ENCODE results near the gene ELL2. TPM values are rescaled to one million over a fixed set of nuclear protein-coding genes. Genes with fewer than 3 reads are reported as not detected.

The ELL2 gene
- total and polyA plus RNA-seq, 2 donors = 14.1 to 30.2 TPM

DNA sequence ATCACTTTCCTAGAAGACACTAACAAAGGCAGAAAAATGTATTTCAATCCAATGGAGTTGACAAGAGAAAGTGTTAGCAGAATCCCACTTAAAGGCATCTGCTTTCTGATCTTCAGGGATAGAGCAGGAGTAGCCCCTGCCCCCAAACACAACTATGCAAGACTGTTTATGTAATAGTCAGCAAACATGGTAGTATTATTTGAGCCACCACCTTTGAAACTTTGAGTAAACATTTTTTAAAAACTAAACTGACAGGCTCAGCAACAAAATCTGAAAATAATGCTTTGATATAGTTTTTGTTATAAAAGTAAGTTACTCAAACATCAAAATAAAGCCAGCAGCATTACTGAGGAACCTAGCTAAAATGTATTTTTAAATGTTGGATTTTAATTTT, 4.8 kb downstream of the ELL2 start:
- DNase-seq (ENCODE audit: extremely low spot score) = no peak
- H3K4me3 ChIP-seq (ENCODE audit: low read depth, low read length) = no peak overlapping the region
- no peak overlapping the region for H3K27ac ChIP-seq (ENCODE audit: low read depth)
- H3K36me3 ChIP-seq (ENCODE audit: insufficient read depth) = no peaks in the 10 kb centered on the region
- peaks cover 3% of the 10 kb centered on the region for H3K4me1 ChIP-seq (ENCODE audit: insufficient read depth)

DNA sequence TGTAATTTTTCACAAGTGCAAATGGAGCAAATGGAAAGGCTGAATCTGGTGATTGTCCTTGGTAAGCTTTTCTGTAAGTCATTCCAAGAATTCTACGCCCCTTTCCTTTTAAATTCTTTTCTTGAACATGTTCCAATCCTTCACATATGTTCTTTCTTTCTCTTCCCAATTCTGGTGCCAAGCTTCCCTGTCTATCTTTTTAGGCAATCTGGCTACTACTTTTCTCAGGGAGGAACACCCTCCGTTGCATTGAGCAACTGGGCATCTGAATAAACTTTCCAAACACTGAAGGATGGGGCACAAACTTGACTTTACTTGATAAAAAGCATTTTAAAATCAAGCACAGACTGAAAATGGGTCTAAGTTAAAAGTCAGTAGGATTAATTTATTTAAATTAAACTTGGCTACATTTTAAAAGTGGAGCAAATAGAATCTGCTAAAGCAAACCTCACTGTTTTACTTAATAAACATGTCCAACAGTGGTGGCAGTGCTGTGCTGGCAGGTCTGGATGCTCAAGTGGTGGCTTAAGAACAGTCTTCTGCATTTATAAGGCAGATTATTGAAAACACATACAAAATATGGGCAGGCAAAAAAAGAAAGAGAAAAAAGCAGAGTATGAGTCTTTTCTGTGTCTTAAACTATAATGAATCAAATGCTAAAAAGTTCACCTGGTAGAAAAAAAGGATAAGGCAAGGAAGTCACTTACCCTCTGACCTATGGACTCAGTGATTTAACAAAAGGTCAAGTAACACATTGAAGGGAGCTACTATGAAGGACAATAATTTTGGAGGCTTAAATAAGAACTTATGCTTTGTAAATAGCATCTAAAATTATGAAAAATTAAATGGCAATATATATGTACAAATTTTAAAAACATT, 5.4 kb downstream of the ELL2 start:
- Histone ChIP-seq H3K4me3 (ENCODE audit: low read depth, low read length) (no peak overlapping the region), H3K4me1 (ENCODE audit: insufficient read depth) (peaks cover 3% of the 10 kb centered on the region), H3K36me3 (ENCODE audit: insufficient read depth) (no peaks in the 10 kb centered on the region), H3K27ac (ENCODE audit: low read depth) (no peak overlapping the region)
- WGBS = 33% methylated on average over 2 of the region's 2 CpGs
- no peak for DNase-seq (ENCODE audit: extremely low spot score)

GRCh38 chr5:95954716-95955115, 6.9 kb downstream of the ELL2 start:
- H3K4me3 ChIP-seq (ENCODE audit: low read depth, low read length) = no peak overlapping the region
- peaks cover 3% of the 10 kb centered on the region for H3K4me1 ChIP-seq (ENCODE audit: insufficient read depth)
- no peaks in the 10 kb centered on the region for H3K36me3 ChIP-seq (ENCODE audit: insufficient read depth)
- no peak for DNase-seq (ENCODE audit: extremely low spot score)
- H3K27ac ChIP-seq (ENCODE audit: low read depth) = no peak overlapping the region
- 81% methylated on average over 3 of the region's 3 CpGs for whole genome bisulfite sequencing

DNA sequence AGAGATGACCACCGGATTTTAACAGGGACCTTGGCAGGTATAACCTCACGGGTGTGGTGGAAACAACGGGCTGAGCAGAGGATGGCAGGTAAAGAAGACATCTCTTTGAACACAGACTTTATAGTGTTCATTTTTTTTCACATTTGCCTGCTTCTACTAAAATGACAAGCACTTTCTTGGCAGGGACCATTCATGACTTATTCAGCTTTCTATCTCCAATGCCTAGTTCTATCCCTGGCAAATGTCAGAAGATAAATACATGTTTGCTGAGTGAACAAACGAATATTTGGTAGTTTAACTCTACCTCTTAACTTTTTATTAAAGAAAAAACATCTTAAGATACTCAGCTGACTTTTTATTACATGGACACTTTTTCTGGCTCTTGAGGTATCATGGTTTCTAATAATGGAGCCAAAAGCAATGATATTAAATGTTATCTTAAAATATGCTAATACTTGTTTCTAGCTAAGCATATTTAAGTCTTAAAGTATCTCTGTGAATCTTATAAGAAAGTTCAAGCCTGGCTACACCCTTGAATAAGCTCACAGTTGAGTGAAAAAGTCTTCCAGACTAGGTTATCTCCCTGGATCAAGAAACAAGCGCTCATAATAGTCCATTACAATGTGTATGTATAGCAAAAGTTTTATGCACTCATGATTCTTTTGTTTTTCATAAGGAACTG, 8.5 kb downstream of the ELL2 start:
- no peak overlapping the region for H3K4me3 ChIP-seq (ENCODE audit: low read depth, low read length)
- no peak for DNase-seq (ENCODE audit: extremely low spot score)
- WGBS = 80% methylated on average over 5 of the region's 5 CpGs
- no peaks in the 10 kb centered on the region for H3K36me3 ChIP-seq (ENCODE audit: insufficient read depth)
- H3K4me1 ChIP-seq (ENCODE audit: insufficient read depth) = peaks cover 2% of the 10 kb centered on the region
- H3K27ac ChIP-seq (ENCODE audit: low read depth) = no peak overlapping the region

GRCh38 chr5:95951916-95952315, 9.7 kb downstream of the ELL2 start:
- H3K36me3 ChIP-seq (ENCODE audit: insufficient read depth) = no peaks in the 10 kb centered on the region
- no peak for DNase-seq (ENCODE audit: extremely low spot score)
- peaks cover 2% of the 10 kb centered on the region for H3K4me1 ChIP-seq (ENCODE audit: insufficient read depth)
- no peak overlapping the region for H3K4me3 ChIP-seq (ENCODE audit: low read depth, low read length)
- WGBS = 95% methylated on average over 4 of the region's 4 CpGs
- no peak overlapping the region for H3K27ac ChIP-seq (ENCODE audit: low read depth)

GRCh38 chr5:95949810-95950209, 11.8 kb downstream of the ELL2 start:
- no peak overlapping the region for H3K27ac ChIP-seq (ENCODE audit: low read depth)
- peaks cover 3% of the 10 kb centered on the region for H3K4me1 ChIP-seq (ENCODE audit: insufficient read depth)
- no peak for DNase-seq (ENCODE audit: extremely low spot score)
- WGBS = 80% methylated on average over 1 of the region's 1 CpG
- no peaks in the 10 kb centered on the region for H3K36me3 ChIP-seq (ENCODE audit: insufficient read depth)
- no peak overlapping the region for H3K4me3 ChIP-seq (ENCODE audit: low read depth, low read length)

DNA sequence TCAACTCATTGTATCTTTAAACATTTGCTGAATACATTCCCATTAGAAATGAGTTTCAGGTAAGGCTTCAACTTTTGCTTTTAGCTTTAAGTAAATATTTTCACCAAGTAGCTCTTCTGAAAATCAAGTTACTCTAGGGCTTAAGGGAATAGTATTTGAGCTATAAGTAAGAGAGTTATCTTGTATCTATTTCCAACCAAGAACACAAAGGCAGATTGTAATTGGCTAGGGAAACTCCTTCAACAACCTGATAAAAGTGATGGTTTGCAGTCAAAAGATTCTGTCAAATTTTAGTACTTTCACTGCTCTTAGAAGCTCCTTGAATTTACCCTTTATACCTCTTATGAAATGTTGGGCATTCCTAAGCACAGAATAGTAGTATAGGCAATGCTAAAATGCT, 13.0 kb downstream of the ELL2 start:
- H3K4me3 ChIP-seq (ENCODE audit: low read depth, low read length) = no peak overlapping the region
- no peak overlapping the region for H3K27ac ChIP-seq (ENCODE audit: low read depth)
- peaks cover 3% of the 10 kb centered on the region for H3K4me1 ChIP-seq (ENCODE audit: insufficient read depth)
- DNase-seq (ENCODE audit: extremely low spot score) = no peak
- H3K36me3 ChIP-seq (ENCODE audit: insufficient read depth) = no peaks in the 10 kb centered on the region

GRCh38 chr5:95946451-95946850, 15.2 kb downstream of the ELL2 start:
- Histone ChIP-seq H3K4me3 (ENCODE audit: low read depth, low read length) (no peak overlapping the region), H3K36me3 (ENCODE audit: insufficient read depth) (no peaks in the 10 kb centered on the region), H3K4me1 (ENCODE audit: insufficient read depth) (peaks cover 3% of the 10 kb centered on the region), H3K27ac (ENCODE audit: low read depth) (no peak overlapping the region)
- no peak for DNase-seq (ENCODE audit: extremely low spot score)
- 98% methylated on average over 1 of the region's 1 CpG for WGBS

DNA sequence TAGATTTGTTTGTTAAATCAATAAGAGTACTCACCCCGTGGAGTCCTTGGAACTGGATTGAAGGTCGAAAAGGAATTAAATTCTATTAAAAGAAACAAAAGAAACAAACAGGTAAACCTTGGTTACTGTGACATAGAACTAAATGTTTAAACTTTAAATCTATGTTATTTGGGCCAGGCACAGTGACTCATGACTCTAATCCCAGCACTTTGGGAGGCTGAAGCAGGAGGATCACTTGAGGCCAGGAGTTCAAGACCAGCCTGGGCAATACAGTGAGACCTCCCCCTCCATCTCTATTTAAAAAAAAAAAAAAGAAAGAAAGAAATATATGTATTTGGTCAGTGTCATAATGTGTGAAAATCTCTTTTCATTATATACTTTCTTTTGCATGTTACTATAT, 18.7 kb downstream of the ELL2 start:
- 88% methylated on average over 2 of the region's 2 CpGs for WGBS
- no peak overlapping the region for H3K4me3 ChIP-seq (ENCODE audit: low read depth, low read length)
- peaks cover 3% of the 10 kb centered on the region for H3K4me1 ChIP-seq (ENCODE audit: insufficient read depth)
- no peak for DNase-seq (ENCODE audit: extremely low spot score)
- H3K36me3 ChIP-seq (ENCODE audit: insufficient read depth) = no peaks in the 10 kb centered on the region
- H3K27ac ChIP-seq (ENCODE audit: low read depth) = no peak overlapping the region

- 94% methylated on average over 2 of the region's 2 CpGs for WGBS
- Histone ChIP-seq H3K36me3 (ENCODE audit: insufficient read depth) (no peaks in the 10 kb centered on the region), H3K4me3 (ENCODE audit: low read depth, low read length) (no peak overlapping the region), H3K4me1 (ENCODE audit: insufficient read depth) (peaks cover 3% of the 10 kb centered on the region), H3K27ac (ENCODE audit: low read depth) (no peak overlapping the region)
- no peak for DNase-seq (ENCODE audit: extremely low spot score)
Observed at GRCh38 chr5:95942414-95942813, 19.2 kb downstream of the ELL2 start.

GRCh38 chr5:95941756-95942155, 19.9 kb downstream of the ELL2 start:
- no peak for DNase-seq (ENCODE audit: extremely low spot score)
- Histone ChIP-seq H3K4me3 (ENCODE audit: low read depth, low read length) (no peak overlapping the region), H3K27ac (ENCODE audit: low read depth) (no peak overlapping the region), H3K4me1 (ENCODE audit: insufficient read depth) (peaks cover 3% of the 10 kb centered on the region), H3K36me3 (ENCODE audit: insufficient read depth) (no peaks in the 10 kb centered on the region)

GRCh38 chr5:95940758-95941682, 20.6 kb downstream of the ELL2 start:
- H3K4me3 ChIP-seq (ENCODE audit: low read depth, low read length) = no peak overlapping the region
- no peaks in the 10 kb centered on the region for H3K4me1 ChIP-seq (ENCODE audit: insufficient read depth)
- no peak for DNase-seq (ENCODE audit: extremely low spot score)
- H3K27ac ChIP-seq (ENCODE audit: low read depth) = no peak overlapping the region
- 53% methylated on average over 3 of the region's 3 CpGs for whole genome bisulfite sequencing
- no peaks in the 10 kb centered on the region for H3K36me3 ChIP-seq (ENCODE audit: insufficient read depth)

DNA sequence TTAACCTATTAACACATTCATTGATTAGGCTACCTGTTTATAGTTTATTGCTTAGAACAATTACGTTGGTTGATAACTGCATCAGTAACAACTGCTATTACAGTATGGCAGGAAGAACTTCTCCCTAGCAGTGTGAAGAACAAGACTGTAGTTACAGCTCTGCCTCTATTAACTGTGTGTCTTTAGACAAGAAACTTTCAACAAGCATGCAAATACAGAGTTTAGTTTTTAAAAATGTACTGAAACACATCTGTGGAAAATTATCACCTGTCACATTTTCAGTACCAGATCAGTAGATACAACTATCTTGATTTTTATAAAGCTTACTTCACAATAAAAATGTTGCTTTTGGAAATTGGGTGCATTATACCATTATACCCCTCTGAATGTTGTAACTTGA, 22.2 kb downstream of the ELL2 start:
- WGBS = 94% methylated on average over 1 of the region's 1 CpG

More for the DNA sequence above, 22.2 kb downstream of the ELL2 start:
- DNase-seq (ENCODE audit: extremely low spot score) = no peak
- H3K4me1 ChIP-seq (ENCODE audit: insufficient read depth) = no peaks in the 10 kb centered on the region
- no peak overlapping the region for H3K27ac ChIP-seq (ENCODE audit: low read depth)
- no peaks in the 10 kb centered on the region for H3K36me3 ChIP-seq (ENCODE audit: insufficient read depth)
- no peak overlapping the region for H3K4me3 ChIP-seq (ENCODE audit: low read depth, low read length)

Measured in urinary bladder (tissue), 4 donors.